ENCODE data around the gene TNIP3.

Gene TNIP3

GRCh38 chr4:121148000-121148399 is 16.1 kb downstream of the TNIP3 start:
- H3K27ac ChIP-seq: no peak overlapping the region
- TF ChIP-seq CTCF (IDR thresholded peaks at IDR 0.05) (no peak), ZFX (IDR thresholded peaks at IDR 0.05; ENCODE audit: borderline replicate concordance) (no peak)

DNA sequence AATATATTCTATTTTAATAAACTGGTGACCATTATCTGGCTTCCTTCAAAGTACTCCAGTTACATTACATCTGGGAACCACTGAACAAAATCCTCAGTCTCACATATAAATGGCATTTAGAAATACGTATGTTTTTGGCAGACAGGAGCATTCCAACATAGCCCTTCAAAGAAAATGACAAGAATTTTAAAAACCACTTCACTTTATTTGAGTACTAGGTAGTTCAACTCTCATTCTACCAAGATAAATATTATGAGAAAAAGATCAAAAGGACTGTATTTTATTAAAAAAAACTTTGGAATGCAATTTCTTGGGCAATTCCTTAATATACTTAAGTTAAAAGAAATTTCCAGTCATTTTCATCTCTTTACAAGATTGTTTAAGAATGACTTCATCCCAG is 17.6 kb downstream of the TNIP3 start:
- no peak overlapping the region for H3K27ac ChIP-seq
- TF ChIP-seq ZFX (IDR thresholded peaks at IDR 0.05; ENCODE audit: borderline replicate concordance) (no peak), CTCF (IDR thresholded peaks at IDR 0.05) (no peak)

GRCh38 chr4:121145430-121145829 is 18.7 kb downstream of the TNIP3 start:
- H3K27ac ChIP-seq: no peak overlapping the region
- TF ChIP-seq CTCF (IDR thresholded peaks at IDR 0.05) (no peak), ZFX (IDR thresholded peaks at IDR 0.05; ENCODE audit: borderline replicate concordance) (no peak)

DNA sequence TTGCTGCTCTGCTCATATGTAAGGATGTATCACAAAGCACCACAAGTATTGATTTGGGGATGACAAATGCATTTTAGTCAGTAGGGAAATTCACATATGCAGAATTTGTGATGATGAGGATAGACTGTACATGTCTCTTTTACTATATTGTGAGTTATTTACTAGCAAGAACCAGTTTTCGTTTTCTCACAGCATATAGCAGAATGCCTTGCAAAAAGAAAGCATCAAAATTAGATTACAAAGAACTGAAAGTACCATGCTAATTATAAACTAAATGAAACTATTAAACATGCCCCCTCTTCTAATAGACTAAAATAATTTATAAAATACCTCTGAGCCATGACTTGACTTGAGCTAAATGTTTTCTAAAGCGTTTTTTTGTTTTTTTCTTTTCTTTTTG is 20.1 kb downstream of the TNIP3 start:
- H3K27ac ChIP-seq: no peak overlapping the region
- TF ChIP-seq ZFX (IDR thresholded peaks at IDR 0.05; ENCODE audit: borderline replicate concordance): no peak
- TF ChIP-seq CTCF (IDR thresholded peaks at IDR 0.05): no peak

- no peak overlapping the region for H3K27ac ChIP-seq
- TF ChIP-seq CTCF (IDR thresholded peaks at IDR 0.05) (no peak), ZFX (IDR thresholded peaks at IDR 0.05; ENCODE audit: borderline replicate concordance) (no peak)
Measured at GRCh38 chr4:121143131-121143530, 21.0 kb downstream of the TNIP3 start.

DNA sequence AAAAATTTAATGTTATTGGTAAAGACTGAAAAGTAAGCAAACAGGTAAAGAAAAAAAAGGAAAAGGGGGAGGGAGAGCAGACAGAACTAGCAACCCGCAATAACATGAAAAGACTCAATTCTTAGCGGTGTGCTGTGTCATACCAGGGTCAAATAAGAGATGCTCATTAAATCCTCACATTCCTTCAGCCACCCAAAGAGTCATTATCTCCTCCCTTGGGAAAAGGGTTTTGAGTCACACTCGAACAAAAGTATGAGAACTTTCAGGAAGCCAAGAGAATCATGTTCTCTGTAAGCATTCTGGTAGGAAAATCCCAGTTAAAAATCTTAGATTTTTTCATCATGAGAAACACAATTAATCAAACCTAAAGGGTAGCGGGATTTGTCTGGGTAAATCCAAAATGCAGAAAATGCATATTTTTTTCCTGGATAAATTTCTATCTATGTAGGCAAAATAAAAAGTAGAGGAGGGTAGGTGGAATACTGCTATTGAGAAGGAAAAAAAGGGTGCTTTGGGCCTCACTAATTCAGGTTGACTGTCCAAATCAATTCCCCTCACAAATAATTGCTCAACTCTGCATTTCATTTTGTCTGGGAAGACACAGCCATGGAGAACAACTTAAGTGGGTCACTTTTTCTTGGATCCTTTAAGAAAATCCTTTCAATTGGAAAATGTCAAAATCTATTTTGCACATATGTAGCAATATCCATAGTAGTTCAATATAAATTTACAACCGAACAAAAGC is 23.2 kb downstream of the TNIP3 start:
- no peak for TF ChIP-seq CTCF (IDR thresholded peaks at IDR 0.05)
- TF ChIP-seq ZFX (IDR thresholded peaks at IDR 0.05; ENCODE audit: borderline replicate concordance): no peak
- H3K27ac ChIP-seq: no peak overlapping the region

DNA sequence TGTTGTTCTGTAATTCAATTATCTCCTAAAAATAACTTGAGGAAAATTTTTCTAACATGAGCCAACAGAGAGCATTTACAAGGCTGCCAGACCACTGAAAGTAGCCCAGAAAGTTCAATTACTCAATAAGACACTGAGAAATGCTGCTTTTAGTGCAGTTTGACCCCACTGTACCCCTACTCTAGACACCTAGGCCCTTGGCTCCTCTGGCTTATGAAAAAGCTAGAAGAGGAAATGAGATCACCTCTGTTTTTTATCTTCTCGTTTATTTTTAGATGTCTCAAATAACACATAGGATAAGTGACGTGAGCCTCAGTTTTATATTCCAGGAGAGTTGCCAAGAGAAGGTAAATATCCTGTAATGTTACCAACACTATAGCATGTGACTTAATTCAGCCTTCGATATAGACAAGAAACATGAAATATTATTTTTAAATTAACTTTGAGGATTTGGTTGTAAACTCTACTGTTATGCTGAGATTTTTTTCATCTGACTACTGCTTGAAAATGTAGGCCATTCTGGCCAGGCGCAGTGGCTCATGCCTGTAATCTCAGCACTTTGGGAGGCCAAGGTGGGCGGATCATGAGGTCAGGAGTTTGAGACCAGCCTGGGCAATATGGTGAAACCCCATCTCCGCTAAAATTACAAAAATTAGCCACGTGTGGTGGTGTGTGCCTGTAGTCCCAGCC is 24.4 kb downstream of the TNIP3 start:
- no peak for TF ChIP-seq ZFX (IDR thresholded peaks at IDR 0.05; ENCODE audit: borderline replicate concordance)
- no peak for TF ChIP-seq CTCF (IDR thresholded peaks at IDR 0.05)

More for the DNA sequence above, 24.4 kb downstream of the TNIP3 start:
- H3K27ac ChIP-seq: no peak overlapping the region

All from 22Rv1 (cell line).